IMR-90 (cell line): ENCODE data around the gene NTM. TPM values are rescaled to one million over a fixed set of nuclear protein-coding genes. Genes with fewer than 3 reads are reported as not detected.

Source experiments
- ATAC-seq: fragments of 200-7000 bp; cut with Tn5 transposase; 2 replicates; pipeline ENCODE4 v1.9.1; 2020; ENCODE audit warnings: low read depth, mild to moderate bottlenecking, moderate library complexity
- BruUV-seq: library from RNA; stranded (reverse); fragments of 400-500 nt; replicated peaks from 2 replicates; lab custom pipeline; 2021; lab: Mats Ljungman, UMichigan
- CTCF ChIA-PET: fragments of 300-600 bp; formaldehyde crosslinking; extraction: SDS; loops from one replicate; lab custom pipeline; 2021; ENCODE audit warnings: antibody characterized with exemption; lab: Yijun Ruan, JAX
- POLR2A ChIA-PET: fragments of 300-600 bp; sonication (Branson Sonifier 250); formaldehyde crosslinking; loops from one replicate; lab custom pipeline; 2022; ENCODE audit warnings: antibody characterized with exemption; ENCODE audit not compliant: unreplicated experiment; lab: Charles Lee
- DNase-seq: peaks from one replicate; pipeline ENCODE4 v3.0.0; 2013
- H2AFZ ChIP-seq: replicated peaks from 2 replicates; pipeline ENCODE3; 2013; ENCODE audit warnings: low read length, mild to moderate bottlenecking; ENCODE audit not compliant: poor library complexity
- H2AK5ac ChIP-seq: 2 replicates; pipeline ENCODE4 v1.6.1; 2013; ENCODE audit warnings: low read depth, low read length, inconsistent platforms
- H2AK9ac ChIP-seq: replicated peaks from 2 replicates; pipeline ENCODE3; 2013; ENCODE audit warnings: mild to moderate bottlenecking, low read depth, low read length, moderate library complexity; ENCODE audit not compliant: poor library complexity
- H2BK120ac ChIP-seq: 2 replicates; pipeline ENCODE4 v1.6.1; 2013; ENCODE audit warnings: low read depth, low read length, inconsistent platforms
- H2BK15ac ChIP-seq: 3 replicates; pipeline ENCODE4 v1.6.1; 2013; ENCODE audit warnings: low read depth, low read length, inconsistent platforms
- H2BK20ac ChIP-seq: 2 replicates; pipeline ENCODE4 v1.6.1; 2013; ENCODE audit warnings: low read depth, mild to moderate bottlenecking, inconsistent platforms, low read length, moderate library complexity
- H2BK5ac ChIP-seq: 2 replicates; pipeline ENCODE4 v1.6.1; 2013; ENCODE audit warnings: mild to moderate bottlenecking, low read depth, low read length, inconsistent platforms; ENCODE audit not compliant: poor library complexity, severe bottlenecking
- H3K14ac ChIP-seq: replicated peaks from 2 replicates; pipeline ENCODE4 v1.6.1; 2013; ENCODE audit warnings: low read depth, low read length, inconsistent platforms
- H3K18ac ChIP-seq: 2 replicates; pipeline ENCODE4 v1.6.1; 2013; ENCODE audit warnings: low read depth, low read length, control low read depth
- H3K23ac ChIP-seq: 2 replicates; pipeline ENCODE4 v1.6.1; 2013; ENCODE audit warnings: low read depth, low read length, inconsistent platforms
- H3K27ac ChIP-seq: 2 replicates; pipeline ENCODE4 v1.5.1; 2013; ENCODE audit warnings: mild to moderate bottlenecking, control low read depth, low read length; ENCODE audit not compliant: insufficient read depth
- H3K27me3 ChIP-seq: 2 replicates; pipeline ENCODE4 v1.6.1; 2013; ENCODE audit warnings: low read length; ENCODE audit not compliant: control insufficient read depth, insufficient read depth
- H3K36me3 ChIP-seq: 2 replicates; pipeline ENCODE4 v1.6.1; 2013; ENCODE audit warnings: low read length, mixed read lengths; ENCODE audit not compliant: control insufficient read depth, insufficient read depth
- H3K4ac ChIP-seq: 2 replicates; pipeline ENCODE4 v1.6.1; 2013; ENCODE audit warnings: low read depth, low read length, inconsistent platforms
- H3K4me1 ChIP-seq: 2 replicates; pipeline ENCODE4 v1.6.1; 2013; ENCODE audit warnings: low read length, mixed read lengths; ENCODE audit not compliant: control insufficient read depth, insufficient read depth
- H3K4me2 ChIP-seq: 2 replicates; pipeline ENCODE4 v1.6.1; 2013; ENCODE audit warnings: low read depth, mild to moderate bottlenecking, control low read depth, low read length, moderate library complexity
- H3K4me3 ChIP-seq: 2 replicates; pipeline ENCODE4 v1.5.1; 2013; ENCODE audit warnings: low read depth, mild to moderate bottlenecking, control low read depth, low read length, moderate library complexity; ENCODE audit not compliant: insufficient read depth
- H3K56ac ChIP-seq: 2 replicates; pipeline ENCODE4 v1.6.1; 2013; ENCODE audit warnings: low read length, inconsistent platforms; ENCODE audit not compliant: insufficient read depth; ENCODE audit errors: extremely low read depth
- H3K79me1 ChIP-seq, 2 experiments: 2 replicates each; pipeline ENCODE4 v1.6.1; 2013; ENCODE audit warnings: low read length in 2 of 2, inconsistent platforms in 1 of 2, low read depth in 1 of 2
- H3K9ac ChIP-seq: 2 replicates; pipeline ENCODE4 v1.6.1; 2013; ENCODE audit warnings: low read depth, low read length, control low read depth
- H3K9me1 ChIP-seq: 2 replicates; pipeline ENCODE4 v1.6.1; 2013; ENCODE audit warnings: low read length, inconsistent platforms; ENCODE audit not compliant: insufficient read depth
- H3K9me3 ChIP-seq: 2 replicates; pipeline ENCODE4 v1.6.1; 2013; ENCODE audit warnings: low read length; ENCODE audit not compliant: control insufficient read depth, insufficient read depth
- H4K20me1 ChIP-seq: 2 replicates; pipeline ENCODE4 v1.6.1; 2013; ENCODE audit warnings: low read length, inconsistent platforms; ENCODE audit not compliant: insufficient read depth
- H4K5ac ChIP-seq: 2 replicates; pipeline ENCODE4 v1.6.1; 2013; ENCODE audit warnings: mild to moderate bottlenecking, low read depth, low read length, control low read depth
- H4K8ac ChIP-seq, 2 experiments: 2 replicates each; pipeline ENCODE4 v1.6.1; 2013; ENCODE audit warnings: low read depth in 2 of 2, low read length in 2 of 2, control low read depth in 1 of 2, inconsistent platforms in 1 of 2
- H4K91ac ChIP-seq: 2 replicates; pipeline ENCODE4 v1.6.1; 2013; ENCODE audit warnings: low read depth, low read length, inconsistent platforms; ENCODE audit not compliant: insufficient read depth
- CEBPB ChIP-seq: IDR thresholded peaks from 2 replicates; pipeline ENCODE4 v1.6.1; 2012; ENCODE audit warnings: low read depth, low read length, improper control_type of control experiment
- ELK1 ChIP-seq: fragments of 150-350 bp; IDR thresholded peaks from 2 replicates; pipeline ENCODE4 v1.6.1; 2016; ENCODE audit warnings: low read depth, mild to moderate bottlenecking, low read length, moderate library complexity, borderline replicate concordance
- MAFK ChIP-seq: IDR thresholded peaks from 2 replicates; pipeline ENCODE4 v1.6.1; 2012; ENCODE audit warnings: low read depth, low read length, improper control_type of control experiment
- NFE2L2 ChIP-seq: fragments of 150-350 bp; IDR thresholded peaks from 2 replicates; pipeline ENCODE4 v1.6.1; 2016; ENCODE audit warnings: low read depth, mild to moderate bottlenecking, low read length
- POLR2A ChIP-seq: IDR thresholded peaks from 2 replicates; pipeline ENCODE4 v1.6.1; 2012; ENCODE audit warnings: mild to moderate bottlenecking, low read depth, low read length
- RFX5 ChIP-seq: IDR thresholded peaks from 2 replicates; pipeline ENCODE4 v1.8.0; 2012; ENCODE audit warnings: low read depth, mild to moderate bottlenecking, low read length, moderate library complexity
- SMC3 ChIP-seq: fragments of 150-350 bp; IDR thresholded peaks from 2 replicates; pipeline ENCODE4 v1.6.1; 2016; ENCODE audit warnings: low read depth, mild to moderate bottlenecking, antibody characterized with exemption, low read length, moderate library complexity
- WGBS, 2 experiments: methylation state at CpG; one replicate each; pipeline versions ENCODE4 v1.1.5 to v1.1.7; 2013; ENCODE audit warnings: missing lambda C conversion rate in 2 of 2; ENCODE audit not compliant: insufficient read length in 1 of 2; ENCODE audit errors: extremely low coverage in 2 of 2; 5-methylcytosine and 5-hydroxymethylcytosine counted together
- dilution Hi-C: fragments of 300-500 bp; cut with HindIII; formaldehyde crosslinking; loops from one replicate; pipeline ENCODE4 v1.14.3; 2018; ENCODE audit warnings: low sequenced_read_pairs; ENCODE audit not compliant: unreplicated experiment
- in situ Hi-C: fragments of 300-500 bp; cut with MboI; formaldehyde crosslinking; loops from 3 replicates; pipeline ENCODE4 v1.14.3; 2019; ENCODE audit warnings: low sequenced_read_pairs, inconsistent platforms, mixed read lengths
- intact Hi-C: fragments of 100-400 bp; cut with micrococcal nuclease; formaldehyde crosslinking; loops from 2 replicates; pipeline ENCODE4 v1.10.0; 2022
- polyA plus RNA-seq, 3 experiments: library from polyadenylated mRNA; depleted of rRNA; stranded (reverse); fragments of >200 nt; gene quantifications; 2 replicates each; pipeline ENCODE4 v1.2.3, GENCODE V29; 2012; ENCODE audit warnings: low replicate concordance in 1 of 3
- total RNA-seq: library from RNA; depleted of rRNA; stranded (reverse); fragments of >200 nt; gene quantifications from 2 replicates; pipeline ENCODE4 v1.2.3, GENCODE V29; 2012

The NTM gene
- total and polyA plus RNA-seq, 2 of the 4 experiments (the other 2 are of a cell fraction) = 19.5 to 25.5 TPM

GRCh38 chr11:132226522-132226921 lies 856.1 kb downstream of the NTM start:
- Histone ChIP-seq H4K8ac (no peak overlapping the region), H2BK5ac (no peak overlapping the region), H3K9me1 (peaks cover 7% of the 10 kb centered on the region; the same call in 1 of the 2 replicates), H3K14ac (no peak overlapping the region), H2BK120ac (no peak overlapping the region), H3K36me3 (no peaks in the 10 kb centered on the region), H2AFZ (no peak overlapping the region), H3K79me1 (peaks cover 0 to 4% of the 10 kb centered on the region in 2 experiments; a peak in 2 of 4 replicates), H3K4me2 (no peak overlapping the region), H2BK15ac (no peak overlapping the region), H3K27ac (no peak overlapping the region), H2BK20ac (no peak overlapping the region), H3K18ac (no peak overlapping the region), H3K4me3 (no peak overlapping the region), H3K4ac (no peak overlapping the region), H3K56ac (no peak overlapping the region), H2AK5ac (no peak overlapping the region), H2AK9ac (no peak overlapping the region), H3K4me1 (no peaks in the 10 kb centered on the region), H4K91ac (no peak overlapping the region), H3K23ac (no peak overlapping the region), H3K9me3 (no peaks in the 10 kb centered on the region), H4K5ac (no peak overlapping the region), H3K9ac (no peak overlapping the region), H3K27me3 (no peaks in the 10 kb centered on the region), H4K20me1 (no peaks in the 10 kb centered on the region)
- dilution Hi-C loops = no loop called here
- ChIA-PET POLR2A (no interaction called here), CTCF (no interaction called here)
- BruUV-seq = no TSS peak
- TF ChIP-seq MAFK (no peak), ELK1 (no peak), POLR2A (no peak), SMC3 (no peak), RFX5 (no peak), NFE2L2 (no peak), CEBPB (no peak)
- in situ Hi-C loops = no loop called here
- ATAC-seq = no peak
- intact Hi-C loops = no loop called here
- 93% methylated on average over 2 of the region's 4 CpGs; no CpG with 5 or more reads in 1 of the 2 experiments for WGBS, 2 experiments
- DNase-seq = no peak
